Neural cell (in vitro differentiated cells): ENCODE results near the gene FMR1. TPM values are rescaled to one million over a fixed set of nuclear protein-coding genes. Genes with fewer than 3 reads are reported as not detected.

Source experiments
- H2AFZ ChIP-seq: fragments of 200-600, 300-800 bp; sonication (generic), shearing (Covaris generic); 2 replicates; pipeline ENCODE4 v1.6.0; 2014; ENCODE audit warnings: low read depth, mild to moderate bottlenecking, antibody characterized with exemption, low read length, moderate library complexity
- H3F3A ChIP-seq: fragments of 200-600 bp; shearing (Covaris generic); 2 replicates; pipeline ENCODE4 v1.6.1; 2016; ENCODE audit warnings: mild to moderate bottlenecking, moderate library complexity, mixed read lengths, antibody characterized with exemption, low read length; ENCODE audit not compliant: insufficient read depth, poor library complexity, severe bottlenecking
- H3K27ac ChIP-seq: fragments of 200-600, 300-800 bp; sonication (generic), shearing (Covaris generic); 2 replicates; pipeline ENCODE4 v1.5.1; 2014; ENCODE audit warnings: mild to moderate bottlenecking, low read length, moderate library complexity
- H3K27me3 ChIP-seq: fragments of 300-800, 200-600 bp; sonication (generic), shearing (Covaris generic); 2 replicates; pipeline ENCODE4 v1.6.0; 2014; ENCODE audit warnings: mild to moderate bottlenecking, low read depth, low read length, moderate library complexity; ENCODE audit not compliant: insufficient read depth
- H3K36me3 ChIP-seq: fragments of 300-800, 200-600 bp; sonication (generic), shearing (Covaris generic); 2 replicates; pipeline ENCODE4 v1.5.1; 2014; ENCODE audit warnings: mild to moderate bottlenecking, antibody characterized with exemption, low read length, moderate library complexity; ENCODE audit not compliant: insufficient read depth
- H3K4me2 ChIP-seq: fragments of 300-800, 200-600 bp; sonication (generic), shearing (Covaris generic); 2 replicates; pipeline ENCODE4 v1.6.0; 2014; ENCODE audit warnings: mild to moderate bottlenecking, low read length
- H3K4me3 ChIP-seq: fragments of 300-800, 200-600 bp; sonication (generic), shearing (Covaris generic); 2 replicates; pipeline ENCODE4 v1.5.1; 2014; ENCODE audit warnings: mild to moderate bottlenecking, low read length, moderate library complexity
- H3K79me2 ChIP-seq: fragments of 200-600 bp; shearing (Covaris generic); replicated peaks from 2 replicates; pipeline ENCODE4 v1.6.0; 2014; ENCODE audit warnings: mild to moderate bottlenecking, low read length, moderate library complexity; ENCODE audit not compliant: insufficient read depth
- H3K9ac ChIP-seq: fragments of 300-800, 200-600 bp; sonication (generic), shearing (Covaris generic); 2 replicates; pipeline ENCODE4 v1.6.1; 2016; ENCODE audit warnings: mild to moderate bottlenecking, low read length, mixed read lengths
- H3K9me2 ChIP-seq: fragments of 200-600 bp; shearing (Covaris generic); 2 replicates; pipeline ENCODE4 v1.6.1; 2016; ENCODE audit warnings: mild to moderate bottlenecking, low read length, mixed read lengths; ENCODE audit not compliant: insufficient read depth
- H3K9me3 ChIP-seq: fragments of 200-600, 300-800 bp; sonication (generic), shearing (Covaris generic); 2 replicates; pipeline ENCODE4 v1.6.1; 2016; ENCODE audit warnings: mild to moderate bottlenecking, mixed run types, low read length, moderate library complexity, mixed read lengths
- H4K20me1 ChIP-seq: fragments of 200-600 bp; shearing (Covaris generic); 2 replicates; pipeline ENCODE4 v1.6.1; 2016; ENCODE audit warnings: mild to moderate bottlenecking, mixed run types; ENCODE audit not compliant: insufficient read depth
- EP300 ChIP-seq: fragments of 450-650 bp; conservative IDR thresholded peaks from 2 replicates; pipeline ENCODE4 v1.6.1; 2014; ENCODE audit warnings: antibody characterized with exemption, mild to moderate bottlenecking, moderate library complexity; ENCODE audit not compliant: poor library complexity, severe bottlenecking
- EZH2 ChIP-seq: fragments of 200-600, 300-800 bp; shearing (Covaris generic), sonication (generic); IDR thresholded peaks from 2 replicates; pipeline ENCODE4 v1.6.1; 2014; ENCODE audit warnings: antibody characterized with exemption, low read length, borderline replicate concordance, mild to moderate bottlenecking; ENCODE audit not compliant: insufficient read depth, poor library complexity, severe bottlenecking
- MXI1 ChIP-seq: fragments of 450-650 bp; conservative IDR thresholded peaks from 2 replicates; pipeline ENCODE4 v1.6.1; 2014; ENCODE audit warnings: antibody characterized with exemption, mild to moderate bottlenecking; ENCODE audit not compliant: poor library complexity, severe bottlenecking
- POLR2AphosphoS5 ChIP-seq: IDR thresholded peaks from 2 replicates; pipeline ENCODE4 v1.6.1; 2012
- RAD21 ChIP-seq: fragments of 450-650 bp; conservative IDR thresholded peaks from 2 replicates; pipeline ENCODE4 v1.6.1; 2014; ENCODE audit warnings: antibody characterized with exemption, mild to moderate bottlenecking, moderate library complexity
- SMC3 ChIP-seq: fragments of 450-650 bp; conservative IDR thresholded peaks from 2 replicates; pipeline ENCODE4 v1.6.1; 2014; ENCODE audit warnings: antibody characterized with exemption, mild to moderate bottlenecking, moderate library complexity; ENCODE audit not compliant: poor library complexity
- TAF1 ChIP-seq: IDR thresholded peaks from 2 replicates; pipeline ENCODE4 v1.6.1; 2012; ENCODE audit warnings: low read depth
- polyA plus RNA-seq: library from polyadenylated mRNA; depleted of rRNA; stranded (reverse); fragments of >200 nt; gene quantifications from 2 replicates; pipeline ENCODE4 v1.2.3, GENCODE V29; 2014
- TF ChIP-seq, protein P1 (sequence below): fragments of 450-650 bp; IDR thresholded peaks from 2 replicates; pipeline ENCODE4 v1.5.1; 2014; ENCODE audit warnings: antibody characterized with exemption, mild to moderate bottlenecking, moderate library complexity; ENCODE audit not compliant: poor library complexity, severe bottlenecking
- TF ChIP-seq, protein P2 (sequence below): IDR thresholded peaks from 2 replicates; pipeline ENCODE4 v1.6.1; 2012; ENCODE audit warnings: borderline replicate concordance

FMR1 gene
- polyA plus RNA-seq, 1 donor from 2014 or later = 70.8 TPM

DNA sequence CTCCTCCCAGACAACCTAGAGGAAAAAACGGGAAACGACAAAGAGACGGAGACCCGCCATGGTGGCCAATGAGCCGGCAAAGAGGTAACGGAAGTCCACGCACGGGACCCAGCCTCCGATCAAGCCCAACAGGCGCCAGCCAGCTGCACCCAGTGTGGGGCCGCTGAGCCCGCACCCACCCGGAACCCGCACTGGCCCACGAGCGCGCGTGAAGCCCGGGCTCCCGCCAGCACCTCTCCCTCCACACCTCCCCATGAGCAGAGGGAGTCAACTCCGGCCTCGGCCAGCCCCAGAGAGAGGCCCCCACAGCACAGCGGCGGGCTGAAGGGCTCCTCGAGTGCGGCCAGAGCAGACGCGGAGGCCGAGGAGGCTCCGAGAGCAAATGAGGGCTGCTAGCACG is 14.6 kb upstream of the FMR1 start:
- no peak overlapping the region for H3K4me3 ChIP-seq

DNA sequence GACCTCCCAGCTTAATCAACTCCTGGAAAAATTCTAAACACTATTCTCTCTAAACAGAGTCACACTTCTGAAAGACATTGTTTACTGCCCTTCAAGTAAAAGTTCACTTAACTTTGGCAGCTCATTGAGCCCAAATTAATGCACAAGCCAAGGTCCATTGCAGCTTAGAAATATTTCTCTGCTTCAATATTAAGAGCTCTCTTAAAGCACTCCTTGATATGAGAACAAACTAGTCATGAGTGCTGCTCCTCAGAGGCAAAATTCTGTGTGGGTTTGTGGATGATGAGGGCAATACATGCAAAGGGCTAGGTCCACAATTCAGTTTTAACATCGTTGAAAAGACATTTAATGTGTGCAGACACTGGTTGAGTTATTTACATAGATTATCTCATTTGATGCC is 12.8 kb upstream of the FMR1 start:
- TF ChIP-seq, protein P1, sequence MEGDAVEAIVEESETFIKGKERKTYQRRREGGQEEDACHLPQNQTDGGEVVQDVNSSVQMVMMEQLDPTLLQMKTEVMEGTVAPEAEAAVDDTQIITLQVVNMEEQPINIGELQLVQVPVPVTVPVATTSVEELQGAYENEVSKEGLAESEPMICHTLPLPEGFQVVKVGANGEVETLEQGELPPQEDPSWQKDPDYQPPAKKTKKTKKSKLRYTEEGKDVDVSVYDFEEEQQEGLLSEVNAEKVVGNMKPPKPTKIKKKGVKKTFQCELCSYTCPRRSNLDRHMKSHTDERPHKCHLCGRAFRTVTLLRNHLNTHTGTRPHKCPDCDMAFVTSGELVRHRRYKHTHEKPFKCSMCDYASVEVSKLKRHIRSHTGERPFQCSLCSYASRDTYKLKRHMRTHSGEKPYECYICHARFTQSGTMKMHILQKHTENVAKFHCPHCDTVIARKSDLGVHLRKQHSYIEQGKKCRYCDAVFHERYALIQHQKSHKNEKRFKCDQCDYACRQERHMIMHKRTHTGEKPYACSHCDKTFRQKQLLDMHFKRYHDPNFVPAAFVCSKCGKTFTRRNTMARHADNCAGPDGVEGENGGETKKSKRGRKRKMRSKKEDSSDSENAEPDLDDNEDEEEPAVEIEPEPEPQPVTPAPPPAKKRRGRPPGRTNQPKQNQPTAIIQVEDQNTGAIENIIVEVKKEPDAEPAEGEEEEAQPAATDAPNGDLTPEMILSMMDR = no peak
- no peak for TF ChIP-seq SMC3
- TF ChIP-seq RAD21 = no peak

More for the DNA sequence above, 14.6 kb upstream of the FMR1 start:
- no peak overlapping the region for H3K27ac ChIP-seq
- no peaks in the 10 kb centered on the region for H3K79me2 ChIP-seq
- no peaks in the 10 kb centered on the region for H3K36me3 ChIP-seq
- H3K9ac ChIP-seq = no peak overlapping the region
- no peaks in the 10 kb centered on the region for H3K9me3 ChIP-seq
- no peak for TF ChIP-seq POLR2AphosphoS5
- TF ChIP-seq EP300 = no peak
- no peak for TF ChIP-seq RAD21
- TF ChIP-seq, protein P1 = no peak
- TF ChIP-seq EZH2 = no peak
- TF ChIP-seq MXI1 = no peak
- no peaks in the 10 kb centered on the region for H3K9me2 ChIP-seq
- H3K4me2 ChIP-seq = no peak overlapping the region
- H2AFZ ChIP-seq = no peak overlapping the region
- H3K27me3 ChIP-seq = no peaks in the 10 kb centered on the region
- H3F3A ChIP-seq = no peaks in the 10 kb centered on the region
- no peaks in the 10 kb centered on the region for H4K20me1 ChIP-seq

DNA sequence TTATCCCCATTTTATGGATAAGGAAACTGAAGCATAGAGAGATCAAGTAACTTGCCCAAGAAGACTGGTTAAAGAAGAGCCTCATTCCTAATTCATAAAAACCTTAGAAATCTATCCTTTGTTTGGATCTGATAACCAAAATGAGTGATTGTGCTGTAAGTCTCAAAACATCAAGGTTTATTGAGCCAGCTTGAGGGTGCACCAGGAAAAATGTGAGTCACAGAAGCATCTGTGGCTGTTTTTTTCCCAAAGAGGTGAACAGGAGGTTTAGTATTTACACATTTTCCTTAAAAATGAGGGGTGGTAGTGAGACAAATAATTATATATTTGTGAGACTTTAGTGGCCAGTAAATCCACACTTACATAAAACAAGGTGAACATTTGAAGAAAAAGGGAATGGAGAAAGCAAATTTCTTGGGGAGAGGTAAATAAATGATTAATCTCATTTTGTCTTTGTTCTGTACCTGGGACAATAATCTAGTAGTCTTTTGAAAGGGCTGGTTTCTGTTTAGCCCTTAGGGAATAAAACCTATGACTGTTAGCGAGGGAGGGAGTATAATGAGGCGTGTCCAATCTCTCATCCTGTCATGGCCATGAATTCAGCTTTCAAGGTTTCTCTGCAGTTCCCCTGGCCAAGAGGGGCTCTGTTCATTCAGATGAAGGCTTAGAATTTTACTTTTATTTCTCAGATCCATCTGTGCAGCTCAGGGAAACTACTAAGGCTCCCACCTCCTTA is 12.2 kb upstream of the FMR1 start:
- Histone ChIP-seq H3K9me2 (no peaks in the 10 kb centered on the region), H3K9ac (no peak overlapping the region), H3F3A (no peaks in the 10 kb centered on the region), H3K79me2 (no peaks in the 10 kb centered on the region), H3K27ac (no peak overlapping the region), H4K20me1 (no peaks in the 10 kb centered on the region), H3K36me3 (no peaks in the 10 kb centered on the region), H3K27me3 (no peaks in the 10 kb centered on the region), H3K4me2 (no peak overlapping the region), H3K4me3 (no peak overlapping the region), H3K9me3 (no peaks in the 10 kb centered on the region), H2AFZ (no peak overlapping the region)
- no peak for TF ChIP-seq EZH2
- TF ChIP-seq EP300 = no peak
- TF ChIP-seq, protein P1 = no peak
- no peak for TF ChIP-seq TAF1
- TF ChIP-seq SMC3 = no peak
- TF ChIP-seq, protein P2, sequence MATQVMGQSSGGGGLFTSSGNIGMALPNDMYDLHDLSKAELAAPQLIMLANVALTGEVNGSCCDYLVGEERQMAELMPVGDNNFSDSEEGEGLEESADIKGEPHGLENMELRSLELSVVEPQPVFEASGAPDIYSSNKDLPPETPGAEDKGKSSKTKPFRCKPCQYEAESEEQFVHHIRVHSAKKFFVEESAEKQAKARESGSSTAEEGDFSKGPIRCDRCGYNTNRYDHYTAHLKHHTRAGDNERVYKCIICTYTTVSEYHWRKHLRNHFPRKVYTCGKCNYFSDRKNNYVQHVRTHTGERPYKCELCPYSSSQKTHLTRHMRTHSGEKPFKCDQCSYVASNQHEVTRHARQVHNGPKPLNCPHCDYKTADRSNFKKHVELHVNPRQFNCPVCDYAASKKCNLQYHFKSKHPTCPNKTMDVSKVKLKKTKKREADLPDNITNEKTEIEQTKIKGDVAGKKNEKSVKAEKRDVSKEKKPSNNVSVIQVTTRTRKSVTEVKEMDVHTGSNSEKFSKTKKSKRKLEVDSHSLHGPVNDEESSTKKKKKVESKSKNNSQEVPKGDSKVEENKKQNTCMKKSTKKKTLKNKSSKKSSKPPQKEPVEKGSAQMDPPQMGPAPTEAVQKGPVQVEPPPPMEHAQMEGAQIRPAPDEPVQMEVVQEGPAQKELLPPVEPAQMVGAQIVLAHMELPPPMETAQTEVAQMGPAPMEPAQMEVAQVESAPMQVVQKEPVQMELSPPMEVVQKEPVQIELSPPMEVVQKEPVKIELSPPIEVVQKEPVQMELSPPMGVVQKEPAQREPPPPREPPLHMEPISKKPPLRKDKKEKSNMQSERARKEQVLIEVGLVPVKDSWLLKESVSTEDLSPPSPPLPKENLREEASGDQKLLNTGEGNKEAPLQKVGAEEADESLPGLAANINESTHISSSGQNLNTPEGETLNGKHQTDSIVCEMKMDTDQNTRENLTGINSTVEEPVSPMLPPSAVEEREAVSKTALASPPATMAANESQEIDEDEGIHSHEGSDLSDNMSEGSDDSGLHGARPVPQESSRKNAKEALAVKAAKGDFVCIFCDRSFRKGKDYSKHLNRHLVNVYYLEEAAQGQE = no peak
- TF ChIP-seq POLR2AphosphoS5 = no peak
- no peak for TF ChIP-seq MXI1
- no peak for TF ChIP-seq RAD21

More for the DNA sequence above, 12.8 kb upstream of the FMR1 start:
- Histone ChIP-seq H3K4me3 (no peak overlapping the region), H3K36me3 (no peaks in the 10 kb centered on the region), H3K9me2 (no peaks in the 10 kb centered on the region), H3K9me3 (no peaks in the 10 kb centered on the region), H3K27ac (no peak overlapping the region), H3K9ac (no peak overlapping the region), H3K79me2 (no peaks in the 10 kb centered on the region), H3F3A (no peaks in the 10 kb centered on the region), H3K4me2 (no peak overlapping the region), H4K20me1 (no peaks in the 10 kb centered on the region), H2AFZ (no peak overlapping the region), H3K27me3 (no peaks in the 10 kb centered on the region)
